GM12874 (cell line): Measurements from ENCODE around the gene RASGEF1C.

ENCODE experiments used
- TF ChIP-seq, protein P1 (sequence below): IDR thresholded peaks from 2 replicates; pipeline ENCODE4 v1.5.1; 2011; ENCODE audit warnings: low read depth, mild to moderate bottlenecking, control low read depth, low read length, moderate library complexity; ENCODE audit not compliant: insufficient read depth

RASGEF1C gene

DNA sequence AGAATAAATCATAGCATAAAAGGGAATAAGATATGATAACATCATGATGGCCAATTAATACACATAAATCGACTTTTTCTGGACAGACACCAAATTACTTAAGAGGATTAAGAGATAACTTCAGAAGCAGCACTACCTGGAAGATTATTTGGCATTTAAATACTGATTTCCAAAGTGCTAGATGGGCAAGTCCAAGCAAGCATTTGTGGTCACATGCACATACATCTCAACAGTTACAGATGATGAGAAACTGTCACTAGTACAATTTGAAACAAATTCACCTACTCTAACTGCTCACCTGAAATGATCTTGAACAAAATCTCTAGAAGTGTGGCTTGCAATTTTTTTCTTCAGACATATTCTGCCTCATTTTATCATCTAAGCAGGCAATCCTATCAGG is 26.8 kb upstream of the RASGEF1C start:
- TF ChIP-seq, protein P1, sequence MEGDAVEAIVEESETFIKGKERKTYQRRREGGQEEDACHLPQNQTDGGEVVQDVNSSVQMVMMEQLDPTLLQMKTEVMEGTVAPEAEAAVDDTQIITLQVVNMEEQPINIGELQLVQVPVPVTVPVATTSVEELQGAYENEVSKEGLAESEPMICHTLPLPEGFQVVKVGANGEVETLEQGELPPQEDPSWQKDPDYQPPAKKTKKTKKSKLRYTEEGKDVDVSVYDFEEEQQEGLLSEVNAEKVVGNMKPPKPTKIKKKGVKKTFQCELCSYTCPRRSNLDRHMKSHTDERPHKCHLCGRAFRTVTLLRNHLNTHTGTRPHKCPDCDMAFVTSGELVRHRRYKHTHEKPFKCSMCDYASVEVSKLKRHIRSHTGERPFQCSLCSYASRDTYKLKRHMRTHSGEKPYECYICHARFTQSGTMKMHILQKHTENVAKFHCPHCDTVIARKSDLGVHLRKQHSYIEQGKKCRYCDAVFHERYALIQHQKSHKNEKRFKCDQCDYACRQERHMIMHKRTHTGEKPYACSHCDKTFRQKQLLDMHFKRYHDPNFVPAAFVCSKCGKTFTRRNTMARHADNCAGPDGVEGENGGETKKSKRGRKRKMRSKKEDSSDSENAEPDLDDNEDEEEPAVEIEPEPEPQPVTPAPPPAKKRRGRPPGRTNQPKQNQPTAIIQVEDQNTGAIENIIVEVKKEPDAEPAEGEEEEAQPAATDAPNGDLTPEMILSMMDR: no peak

DNA sequence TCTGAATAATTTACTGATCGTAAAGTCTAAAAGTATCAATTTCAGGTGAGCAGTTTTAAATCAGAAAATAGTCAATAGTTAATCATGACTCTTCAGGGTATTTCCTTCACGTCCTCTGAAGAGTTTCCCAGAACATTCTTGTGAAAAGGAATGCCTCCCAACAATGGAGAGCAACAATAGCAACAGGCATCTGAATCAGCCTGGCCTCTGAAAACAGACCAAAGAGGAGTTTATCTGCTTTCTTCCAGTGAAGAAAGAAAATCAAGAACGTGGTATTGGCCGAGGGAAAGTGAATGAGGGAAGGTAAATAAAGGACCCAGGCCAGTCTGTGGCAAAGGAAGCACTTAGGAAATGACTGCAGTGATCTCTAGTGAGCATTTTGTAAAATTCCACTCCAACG is 26.1 kb upstream of the RASGEF1C start:
- TF ChIP-seq, protein P1: no peak

DNA sequence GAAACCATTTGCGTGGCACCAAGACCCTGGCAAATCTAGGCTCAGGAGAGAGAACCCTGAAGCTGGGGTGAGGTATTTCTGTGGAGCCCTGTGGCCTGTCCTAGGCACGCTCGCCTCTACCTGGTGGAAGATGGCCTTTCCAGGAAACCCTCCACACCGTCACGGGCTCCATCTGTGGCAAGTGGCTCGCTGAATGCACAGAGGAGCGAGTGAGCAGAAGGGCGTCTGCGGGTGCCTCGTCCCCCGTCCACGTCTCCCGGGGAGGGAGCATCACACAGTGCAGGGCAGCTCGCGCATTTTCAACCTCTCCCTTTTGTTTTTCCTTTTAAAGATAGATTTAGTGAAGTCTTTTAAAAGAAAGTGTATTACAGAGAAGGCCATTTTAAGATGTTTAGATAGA is 25.3 kb upstream of the RASGEF1C start:
- TF ChIP-seq, protein P1: no peak

DNA sequence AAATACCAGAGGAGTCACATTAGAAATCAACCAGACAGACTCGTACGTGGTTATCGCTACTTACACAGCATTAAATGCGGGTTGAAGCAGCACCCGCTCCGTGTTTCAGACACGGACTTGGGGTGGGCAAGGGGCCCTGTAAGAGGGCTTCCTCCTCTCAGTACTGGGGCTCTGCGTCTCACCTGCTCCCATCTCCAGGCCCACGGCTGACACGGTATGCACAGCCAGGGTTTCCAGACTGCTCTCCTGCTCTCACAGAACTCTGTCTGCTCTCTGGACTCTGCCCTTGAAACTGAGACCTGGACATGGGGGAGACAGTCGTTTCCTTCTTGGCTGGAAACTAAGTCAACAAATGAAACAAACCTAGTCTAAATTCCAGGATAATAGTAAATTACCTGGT is 24.7 kb upstream of the RASGEF1C start:
- TF ChIP-seq, protein P1: no peak

DNA sequence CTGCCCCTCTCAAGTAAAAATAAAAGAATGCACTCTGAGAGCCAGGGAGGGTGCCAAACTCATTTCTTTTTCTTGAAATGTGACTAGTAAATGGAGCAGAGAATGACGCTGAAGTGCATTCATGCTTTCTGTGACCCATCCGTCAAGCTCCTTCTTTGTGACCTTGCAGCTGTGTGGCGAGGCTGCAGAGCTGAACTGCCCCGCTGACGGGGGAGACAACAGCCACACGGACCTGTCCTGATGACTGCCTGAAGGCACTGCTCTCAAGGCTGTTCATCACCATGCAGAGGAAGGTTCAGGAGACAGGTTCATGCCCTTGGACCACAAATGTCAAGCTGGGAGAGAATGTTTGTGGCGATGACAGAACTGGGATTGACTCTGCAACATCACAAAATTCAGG is 21.0 kb upstream of the RASGEF1C start:
- TF ChIP-seq, protein P1: no peak

DNA sequence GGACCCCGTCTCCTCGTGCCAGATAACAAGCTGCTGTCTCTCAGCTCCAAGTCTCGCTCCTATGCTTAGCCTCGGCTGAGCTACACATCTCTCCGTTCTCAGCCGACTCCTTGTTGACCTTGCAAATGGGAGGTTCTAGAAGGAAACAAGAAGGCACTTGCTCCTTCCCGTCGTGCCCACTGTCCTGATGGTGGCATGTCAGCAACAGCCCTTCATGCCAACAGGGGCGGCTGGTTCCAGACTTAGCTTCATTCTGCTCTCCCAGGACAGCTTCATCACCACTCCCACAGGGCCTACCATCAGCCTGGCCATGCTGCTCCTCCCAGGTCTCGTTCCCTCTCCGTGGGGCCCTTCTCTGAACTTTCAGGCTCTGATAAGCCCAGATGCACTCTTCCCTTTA is 13.0 kb upstream of the RASGEF1C start:
- TF ChIP-seq, protein P1: no peak

GRCh38 chr5:180217797-180218196 is 8.8 kb upstream of the RASGEF1C start:
- TF ChIP-seq, protein P1: no peak
